Neural progenitor cell (in vitro differentiated cells): ENCODE data around the gene FGFBP2. TPM values are rescaled to one million over a fixed set of nuclear protein-coding genes. Genes with fewer than 3 reads are reported as not detected.

ENCODE experiments used
- DNase-seq: peaks from one replicate; pipeline ENCODE4 v3.0.0-alpha.2; 2016; ENCODE audit warnings: low spot score
- H2AFZ ChIP-seq: fragments of 200-600 bp; sonication (generic); replicated peaks from 2 replicates; pipeline ENCODE4 v1.6.1; 2016; ENCODE audit warnings: antibody characterized with exemption
- H3F3A ChIP-seq: fragments of 200-600 bp; sonication (generic); 2 replicates; pipeline ENCODE4 v1.6.1; 2016; ENCODE audit warnings: antibody characterized with exemption, low read depth
- H3K27ac ChIP-seq: fragments of 200-600 bp; sonication (generic); 2 replicates; pipeline ENCODE4 v1.5.1; 2016; ENCODE audit warnings: mild to moderate bottlenecking
- H3K27me3 ChIP-seq: fragments of 200-600 bp; sonication (generic); 2 replicates; pipeline ENCODE4 v1.6.1; 2016; ENCODE audit warnings: mild to moderate bottlenecking, moderate library complexity
- H3K36me3 ChIP-seq: fragments of 200-600 bp; sonication (generic); 2 replicates; pipeline ENCODE4 v1.5.1; 2016
- H3K4me1 ChIP-seq: fragments of 200-600 bp; sonication (generic); 2 replicates; pipeline ENCODE4 v1.6.1; 2016; ENCODE audit warnings: mixed run types
- H3K4me2 ChIP-seq: fragments of 200-600 bp; sonication (generic); 2 replicates; pipeline ENCODE4 v1.6.1; 2016
- H3K4me3 ChIP-seq: fragments of 200-600 bp; sonication (generic); 2 replicates; pipeline ENCODE4 v1.5.1; 2016
- H3K79me2 ChIP-seq: fragments of 200-600 bp; sonication (generic); 2 replicates; pipeline ENCODE4 v1.6.1; 2016; ENCODE audit warnings: low read depth
- H3K9ac ChIP-seq: fragments of 200-600 bp; sonication (generic); 2 replicates; pipeline ENCODE4 v1.6.1; 2016
- H3K9me3 ChIP-seq: fragments of 200-600 bp; sonication (generic); 2 replicates; pipeline ENCODE4 v1.5.1; 2016; ENCODE audit warnings: low read depth
- H4K20me1 ChIP-seq: fragments of 200-600 bp; sonication (generic); 2 replicates; pipeline ENCODE4 v1.6.1; 2016; ENCODE audit warnings: low read depth
- H3K27ac Mint-ChIP-seq: 3 replicates; pipeline ENCODE4 v1.8.0; 2021; ENCODE audit warnings: mixed read lengths
- H3K27me3 Mint-ChIP-seq: 2 replicates; pipeline ENCODE4 v1.8.0; 2022; ENCODE audit warnings: low read depth, mild to moderate bottlenecking, inconsistent platforms, moderate library complexity, mixed read lengths; ENCODE audit not compliant: insufficient read depth
- H3K36me3 Mint-ChIP-seq: 3 replicates; pipeline ENCODE4 v1.8.0; 2021; ENCODE audit warnings: mixed read lengths
- H3K4me1 Mint-ChIP-seq: 3 replicates; pipeline ENCODE4 v1.8.0; 2021; ENCODE audit warnings: mixed read lengths
- H3K4me3 Mint-ChIP-seq: 3 replicates; pipeline ENCODE4 v1.8.0; 2021; ENCODE audit warnings: mild to moderate bottlenecking, moderate library complexity, mixed read lengths
- H3K9me3 Mint-ChIP-seq: 3 replicates; pipeline ENCODE4 v1.8.0; 2020; ENCODE audit warnings: mixed read lengths
- CTCF ChIP-seq: fragments of 200-600 bp; sonication (generic); IDR thresholded peaks from 2 replicates; pipeline ENCODE4 v1.5.1; 2017; ENCODE audit warnings: antibody characterized with exemption, mild to moderate bottlenecking
- EZH2 ChIP-seq: fragments of 200-600 bp; sonication (generic); IDR thresholded peaks from 2 replicates; pipeline ENCODE4 v1.6.1; 2017; ENCODE audit warnings: antibody characterized with exemption, mild to moderate bottlenecking, moderate library complexity
- EZH2phosphoT487 ChIP-seq: fragments of 200-600 bp; sonication (generic); IDR thresholded peaks from 2 replicates; pipeline ENCODE4 v1.6.1; 2017; ENCODE audit warnings: antibody characterized with exemption
- total RNA-seq: library from RNA; depleted of rRNA; stranded (reverse); fragments of >200 nt; gene quantifications from 2 replicates; pipeline ENCODE4 v1.2.3, GENCODE V29; 2015; ENCODE audit warnings: low replicate concordance

FGFBP2 gene
- total RNA-seq, 1 donor from 2014 or later, result 1.6 TPM

GRCh38 chr4:15936495-15936894 lies 26.5 kb downstream of the FGFBP2 start:
- H3K9me3 Mint-ChIP-seq, result peaks cover 3% of the 10 kb centered on the region
- no peaks in the 10 kb centered on the region for H3K4me1 ChIP-seq
- H3K4me2 ChIP-seq, result no peak overlapping the region
- no peaks in the 10 kb centered on the region for H3K27me3 ChIP-seq
- H3K27ac Mint-ChIP-seq, result no peak overlapping the region
- no peaks in the 10 kb centered on the region for H3K79me2 ChIP-seq
- TF ChIP-seq EZH2phosphoT487, result no peak
- H2AFZ ChIP-seq, result no peak overlapping the region
- no peaks in the 10 kb centered on the region for H4K20me1 ChIP-seq
- no peak overlapping the region for H3K9ac ChIP-seq
- H3K36me3 Mint-ChIP-seq, result no peaks in the 10 kb centered on the region
- no peak overlapping the region for H3K27ac ChIP-seq
- H3K36me3 ChIP-seq, result no peaks in the 10 kb centered on the region
- no peaks in the 10 kb centered on the region for H3F3A ChIP-seq
- no peaks in the 10 kb centered on the region for H3K4me1 Mint-ChIP-seq
- H3K4me3 ChIP-seq, result no peak overlapping the region
- H3K4me3 Mint-ChIP-seq, result no peak overlapping the region
- H3K27me3 Mint-ChIP-seq, result peaks cover 4% of the 10 kb centered on the region
- H3K9me3 ChIP-seq, result no peaks in the 10 kb centered on the region
- no peak for DNase-seq

GRCh38 chr4:15935504-15936402 lies 27.2 kb downstream of the FGFBP2 start:
- H3K9me3 Mint-ChIP-seq, result peaks cover 3% of the 10 kb centered on the region
- H3F3A ChIP-seq, result no peaks in the 10 kb centered on the region
- no peaks in the 10 kb centered on the region for H3K79me2 ChIP-seq
- peaks cover 4% of the 10 kb centered on the region for H3K27me3 Mint-ChIP-seq
- H3K9ac ChIP-seq, result no peak overlapping the region
- TF ChIP-seq EZH2phosphoT487 (no peak), EZH2 (no peak), CTCF (no peak)
- DNase-seq, result no peak
- H3K4me3 Mint-ChIP-seq, result no peak overlapping the region
- H4K20me1 ChIP-seq, result no peaks in the 10 kb centered on the region
- H3K4me3 ChIP-seq, result no peak overlapping the region
- no peaks in the 10 kb centered on the region for H3K4me1 Mint-ChIP-seq
- H3K36me3 ChIP-seq, result no peaks in the 10 kb centered on the region
- H3K4me1 ChIP-seq, result no peaks in the 10 kb centered on the region
- H3K9me3 ChIP-seq, result no peaks in the 10 kb centered on the region
- no peak overlapping the region for H3K4me2 ChIP-seq
- H3K27me3 ChIP-seq, result no peaks in the 10 kb centered on the region
- H3K27ac Mint-ChIP-seq, result no peak overlapping the region
- no peak overlapping the region for H3K27ac ChIP-seq
- H3K36me3 Mint-ChIP-seq, result no peaks in the 10 kb centered on the region
- H2AFZ ChIP-seq, result no peak overlapping the region

GRCh38 chr4:15934259-15934658 lies 28.7 kb downstream of the FGFBP2 start:
- no peak overlapping the region for H3K4me3 ChIP-seq
- DNase-seq, result no peak
- H3K9ac ChIP-seq, result no peak overlapping the region
- Mint-ChIP-seq H3K9me3 (peaks cover 3% of the 10 kb centered on the region), H3K27me3 (peaks cover 4% of the 10 kb centered on the region), H3K27ac (no peak overlapping the region), H3K36me3 (no peaks in the 10 kb centered on the region), H3K4me1 (no peaks in the 10 kb centered on the region), H3K4me3 (no peak overlapping the region)
- no peaks in the 10 kb centered on the region for H3K4me1 ChIP-seq
- H3K9me3 ChIP-seq, result no peaks in the 10 kb centered on the region
- no peak overlapping the region for H3K27ac ChIP-seq
- TF ChIP-seq EZH2 (no peak), EZH2phosphoT487 (no peak), CTCF (no peak)
- H3K27me3 ChIP-seq, result no peaks in the 10 kb centered on the region
- no peak overlapping the region for H2AFZ ChIP-seq
- H3K36me3 ChIP-seq, result no peaks in the 10 kb centered on the region
- no peaks in the 10 kb centered on the region for H3K79me2 ChIP-seq
- no peaks in the 10 kb centered on the region for H4K20me1 ChIP-seq
- no peaks in the 10 kb centered on the region for H3F3A ChIP-seq
- H3K4me2 ChIP-seq, result no peak overlapping the region
